HG03378 (cell line): ENCODE measurements around the gene ADCY2.

Experiments used
- ATAC-seq: cut with Tn5 transposase; IDR thresholded peaks from one replicate; pipeline ENCODE4 v1.9.1; 2021; ENCODE audit warnings: mild to moderate bottlenecking, moderate library complexity; ENCODE audit not compliant: unreplicated experiment

The ADCY2 gene

GRCh38 chr5:7772141-7772540 is 376.2 kb downstream of the ADCY2 start:
- ATAC-seq, result no peak

GRCh38 chr5:7773178-7773577 is 377.2 kb downstream of the ADCY2 start:
- no peak for ATAC-seq

GRCh38 chr5:7776442-7776841 is 380.5 kb downstream of the ADCY2 start:
- no peak for ATAC-seq

- ATAC-seq, result peak; percentile 61
These were observed 383.4 kb downstream of the ADCY2 start for GRCh38 chr5:7779019-7780005.

- no peak for ATAC-seq
These were observed 386.0 kb downstream of the ADCY2 start for GRCh38 chr5:7781899-7782298.

- no peak for ATAC-seq
These were observed 388.9 kb downstream of the ADCY2 start for GRCh38 chr5:7784683-7785380.

GRCh38 chr5:7787770-7788169 is 391.8 kb downstream of the ADCY2 start:
- ATAC-seq, result no peak

GRCh38 chr5:7789567-7789966 is 393.6 kb downstream of the ADCY2 start:
- ATAC-seq, result no peak

- ATAC-seq, result peak; percentile 26
These were observed 398.0 kb downstream of the ADCY2 start for GRCh38 chr5:7793895-7794294.

GRCh38 chr5:7794311-7794710 is 398.4 kb downstream of the ADCY2 start:
- peak; percentile 88 for ATAC-seq

GRCh38 chr5:7794823-7795222 is 398.9 kb downstream of the ADCY2 start:
- peak; percentile 39 for ATAC-seq

- ATAC-seq, result no peak
These were observed 399.4 kb downstream of the ADCY2 start for GRCh38 chr5:7795306-7795705.

- ATAC-seq, result no peak
These were observed 406.1 kb downstream of the ADCY2 start for GRCh38 chr5:7801891-7802614.

GRCh38 chr5:7802855-7803254 is 406.9 kb downstream of the ADCY2 start:
- ATAC-seq, result no peak

- no peak for ATAC-seq
These were observed 408.0 kb downstream of the ADCY2 start for GRCh38 chr5:7803937-7804336.

GRCh38 chr5:7805379-7805778 is 409.4 kb downstream of the ADCY2 start:
- ATAC-seq, result no peak

GRCh38 chr5:7808998-7809397 is 413.1 kb downstream of the ADCY2 start:
- ATAC-seq, result peak; percentile 53

GRCh38 chr5:7811715-7812114 is 415.8 kb downstream of the ADCY2 start:
- ATAC-seq, result no peak

- ATAC-seq, result no peak
These were observed 417.1 kb downstream of the ADCY2 start for GRCh38 chr5:7813007-7813406.

GRCh38 chr5:7813576-7813975 is 417.6 kb downstream of the ADCY2 start:
- ATAC-seq, result no peak

- ATAC-seq, result no peak
These were observed 418.9 kb downstream of the ADCY2 start for GRCh38 chr5:7814816-7815215.
